ENCODE results near the gene ANXA2. TPM values are rescaled to one million over a fixed set of nuclear protein-coding genes. Genes with fewer than 3 reads are reported as not detected.
"Not testable (repeated sequence)": the region's sequence is repeated elsewhere in the genome, so short reads cannot be mapped to it uniquely, and the experiment has no call there.

Gene ANXA2
- total and polyA plus RNA-seq, 10 of the 15 experiments (the other 5 are each of a cell fraction or from before 2014, with no cell fraction given): 135 to 540 (median 281) TPM

DNA sequence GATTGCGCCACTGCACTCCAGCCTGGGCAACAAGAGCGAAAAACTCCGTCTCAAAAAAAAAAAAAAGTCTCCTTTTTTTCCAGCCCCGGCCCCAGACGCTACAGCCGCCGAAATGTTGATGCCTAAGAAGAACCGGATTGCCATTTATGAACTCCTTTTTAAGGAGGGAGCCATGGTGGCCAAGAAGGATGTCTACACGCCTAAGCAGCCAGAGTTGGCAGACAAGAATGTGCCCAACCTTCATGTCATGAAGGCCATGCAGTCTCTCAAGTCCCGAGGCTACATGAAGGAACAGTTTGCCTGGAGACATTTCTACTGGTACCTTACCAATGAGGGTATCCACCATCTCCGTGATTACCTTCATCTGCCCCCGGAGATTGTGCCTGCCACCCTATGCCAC lies 6.6 kb upstream of the ANXA2 start:
- SMC1A ChIA-PET (ENCODE audit: uncharacterized antibody, unreplicated experiment); H3K36me3 ChIP-seq (ENCODE audit: control insufficient read depth in 2 of 2, insufficient read depth in 2 of 2, low read length in 1 of 2); H3K27ac ChIP-seq (ENCODE audit: control insufficient read depth, insufficient read depth); H3K79me2 ChIP-seq (ENCODE audit: control insufficient read depth, insufficient read depth, low read length); ATAC-seq; in situ Hi-C loops (cut with MboI); CTCF ChIA-PET; BruUV-seq (replicated peaks); POLR2A ChIA-PET; H3K27me3 ChIP-seq (replicated peaks in 1 of 2; ENCODE audit: control insufficient read depth in 2 of 2, insufficient read depth in 2 of 2, low read length in 1 of 2); DNase-seq (ENCODE audit: low read depth, low spot score); FAIRE-seq; H4K20me1 ChIP-seq (ENCODE audit: control insufficient read depth, insufficient read depth); H3K4me3 ChIP-seq; H3K9ac ChIP-seq (ENCODE audit: control insufficient read depth, insufficient read depth, low read length); H2AFZ ChIP-seq (ENCODE audit: control insufficient read depth, low read depth, low read length); H3K9me3 ChIP-seq (replicated peaks; ENCODE audit: control insufficient read depth, insufficient read depth, low read length); RAD21 ChIA-PET (ENCODE audit: unreplicated experiment); H3K4me1 ChIP-seq (ENCODE audit: control insufficient read depth, insufficient read depth, low read length); intact Hi-C loops (cut with micrococcal nuclease; ENCODE audit: unreplicated experiment); H3K4me2 ChIP-seq (ENCODE audit: control insufficient read depth, insufficient read depth): not testable (repeated sequence)
- 74% methylated on average over 12 of the region's 12 CpGs for WGBS (ENCODE audit: insufficient coverage, insufficient replicate concordance, low lambda C conversion rate, missing lambda C conversion rate)

DNA sequence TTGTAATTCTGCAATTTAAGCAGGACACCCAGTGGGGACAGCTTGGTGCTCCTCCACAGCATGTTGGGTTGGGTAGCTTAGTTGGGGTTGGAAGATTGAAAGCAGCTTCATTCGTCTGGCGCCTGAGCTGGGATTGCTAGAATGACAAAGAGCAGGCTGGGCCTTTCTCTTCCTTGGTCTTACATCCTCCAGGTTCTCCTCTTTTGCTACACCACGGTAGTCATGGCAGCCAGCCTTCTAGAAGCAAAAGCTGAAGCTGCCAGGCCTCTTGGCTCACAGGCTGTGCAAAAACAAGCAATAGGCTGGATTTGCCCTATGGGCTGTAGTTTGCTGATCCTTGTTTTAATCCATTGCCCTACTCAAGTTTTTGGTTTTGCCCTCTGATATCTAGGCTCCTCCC lies 3.2 kb upstream of the ANXA2 start:
- no peak for TF ChIP-seq TBL1XR1 (IDR thresholded peaks at IDR 0.05; ENCODE audit: low read depth, low read length)
- no peak for TF ChIP-seq BCL11A (IDR thresholded peaks at IDR 0.05; ENCODE audit: low read depth, low read length)
- TF ChIP-seq RAD21 (IDR thresholded peaks at IDR 0.05; ENCODE audit: insufficient read depth, low read depth, low read length): no peak
- TF ChIP-seq TCF12 (IDR thresholded peaks at IDR 0.05; ENCODE audit: low read depth, low read length): no peak
- TF ChIP-seq CHD1 (IDR thresholded peaks at IDR 0.05; ENCODE audit: low read depth, low read length): no peak
- TF ChIP-seq SMARCA5 (IDR thresholded peaks at IDR 0.05): no peak
- TF ChIP-seq SPI1 (IDR thresholded peaks at IDR 0.05; ENCODE audit: borderline replicate concordance, insufficient read depth, low read depth, low read length): no peak
- no peak for TF ChIP-seq FOXM1 (IDR thresholded peaks at IDR 0.05; ENCODE audit: low read depth, low read length)
- no peak for TF ChIP-seq SIN3A (IDR thresholded peaks at IDR 0.05; ENCODE audit: low read depth, low read length)
- no peak for TF ChIP-seq ZNF217 (IDR thresholded peaks at IDR 0.05)
- H3K4me3 ChIP-seq: no peak overlapping the region
- no peaks in the 10 kb centered on the region for H3K36me3 ChIP-seq (ENCODE audit: control insufficient read depth in 2 of 2, insufficient read depth in 2 of 2, low read length in 1 of 2)
- no peak for FAIRE-seq
- ChIA-PET RAD21 (ENCODE audit: unreplicated experiment) (no interaction called here), SMC1A (ENCODE audit: uncharacterized antibody, unreplicated experiment) (interaction anchor here (1.3 kb wide), 2 partner anchors 79 to 120 kb away, joined by 3 read pairs; no protein-coding TSS in a partner anchor), POLR2A (interaction anchor here (1.0 kb wide), 1 partner anchor 9 kb away, joined by 3 read pairs; no protein-coding TSS in a partner anchor), CTCF (interaction anchor here (0.7 kb wide), 1 partner anchor 11 kb away, joined by 3 read pairs; no protein-coding TSS in a partner anchor)
- in situ Hi-C loops (cut with MboI): no loop called here
- BruUV-seq (replicated peaks): no TSS peak
- H2AFZ ChIP-seq (ENCODE audit: control insufficient read depth, low read depth, low read length): no peak overlapping the region
- 63% methylated on average over 3 of the region's 3 CpGs for WGBS (ENCODE audit: insufficient coverage, insufficient replicate concordance, low lambda C conversion rate, missing lambda C conversion rate)
- intact Hi-C loops (cut with micrococcal nuclease; ENCODE audit: unreplicated experiment): no loop called here
- H3K27me3 ChIP-seq (replicated peaks in 1 of 2; ENCODE audit: control insufficient read depth in 2 of 2, insufficient read depth in 2 of 2, low read length in 1 of 2): no peaks in the 10 kb centered on the region
- ATAC-seq: no peak
- H3K4me2 ChIP-seq (ENCODE audit: control insufficient read depth, insufficient read depth): no peak overlapping the region
- no peak for DNase-seq (ENCODE audit: low read depth, low spot score)
- H3K27ac ChIP-seq (ENCODE audit: control insufficient read depth, insufficient read depth): no peak overlapping the region
- H3K4me1 ChIP-seq (ENCODE audit: control insufficient read depth, insufficient read depth, low read length): peaks cover 8% of the 10 kb centered on the region; the same call in 1 of the 2 replicates
- H3K9me3 ChIP-seq (replicated peaks; ENCODE audit: control insufficient read depth, insufficient read depth, low read length): no peaks in the 10 kb centered on the region
- H3K9ac ChIP-seq (ENCODE audit: control insufficient read depth, insufficient read depth, low read length): no peak overlapping the region
- H4K20me1 ChIP-seq (ENCODE audit: control insufficient read depth, insufficient read depth): no peaks in the 10 kb centered on the region
- peaks cover 13% of the 10 kb centered on the region for H3K79me2 ChIP-seq (ENCODE audit: control insufficient read depth, insufficient read depth, low read length)
